Endothelial cell (in vitro differentiated cells): ENCODE measurements around the gene ARHGEF25. TPM values are rescaled to one million over a fixed set of nuclear protein-coding genes. Genes with fewer than 3 reads are reported as not detected.
A peak's percentile ranks its signal among the peaks of the same experiment; 100 is the strongest.

Source experiments
- DNase-seq: peaks from one replicate; pipeline ENCODE4 v3.0.0; 2021; ENCODE audit warnings: low spot score
- H3K27ac Mint-ChIP-seq: one replicate; pipeline ENCODE4 v1.8.0; 2021; ENCODE audit warnings: mixed read lengths, inconsistent platforms; ENCODE audit not compliant: unreplicated experiment
- H3K27me3 Mint-ChIP-seq: one replicate; pipeline ENCODE4 v1.8.0; 2021; ENCODE audit warnings: mild to moderate bottlenecking, moderate library complexity, mixed read lengths, inconsistent platforms; ENCODE audit not compliant: unreplicated experiment
- H3K36me3 Mint-ChIP-seq: one replicate; pipeline ENCODE4 v1.8.0; 2021; ENCODE audit warnings: mild to moderate bottlenecking, low read depth, mixed read lengths, inconsistent platforms; ENCODE audit not compliant: unreplicated experiment
- H3K4me1 Mint-ChIP-seq: one replicate; pipeline ENCODE4 v1.8.0; 2021; ENCODE audit warnings: mild to moderate bottlenecking, mixed read lengths, inconsistent platforms; ENCODE audit not compliant: unreplicated experiment
- H3K4me3 Mint-ChIP-seq: one replicate; pipeline ENCODE4 v1.8.0; 2021; ENCODE audit warnings: mild to moderate bottlenecking, mixed read lengths, inconsistent platforms; ENCODE audit not compliant: unreplicated experiment
- H3K9me3 Mint-ChIP-seq: one replicate; pipeline ENCODE4 v1.8.0; 2021; ENCODE audit warnings: mixed read lengths, inconsistent platforms; ENCODE audit not compliant: unreplicated experiment
- total RNA-seq: library from RNA; stranded (reverse); fragmentation: NEBNext Ultra II Directional; extraction: Animal tissue kit (Norgen Biotek cat#: 25700); gene quantifications from one replicate; pipeline ENCODE4 v1.2.1, GENCODE V29; 2021; ENCODE audit not compliant: unreplicated experiment
- TF ChIP-seq, protein P1 (sequence below): fragments of 200-600 bp; sonication (generic); IDR thresholded peaks from one replicate; pipeline ENCODE4 v1.5.0; 2021; ENCODE audit warnings: antibody characterized with exemption; ENCODE audit not compliant: unreplicated experiment

ARHGEF25 gene
- total RNA-seq, 1 donor from 2014 or later, result 20.0 TPM

GRCh38 chr12:57620245-57620935, 9.2 kb downstream of the ARHGEF25 start:
- no peak for DNase-seq
- Mint-ChIP-seq H3K4me3 (peak overlapping the region; percentile 80), H3K36me3 (peaks cover 33% of the 10 kb centered on the region), H3K4me1 (peaks cover 38% of the 10 kb centered on the region), H3K27ac (no peak overlapping the region), H3K9me3 (no peaks in the 10 kb centered on the region), H3K27me3 (peaks cover 59% of the 10 kb centered on the region)
- TF ChIP-seq, protein P1, sequence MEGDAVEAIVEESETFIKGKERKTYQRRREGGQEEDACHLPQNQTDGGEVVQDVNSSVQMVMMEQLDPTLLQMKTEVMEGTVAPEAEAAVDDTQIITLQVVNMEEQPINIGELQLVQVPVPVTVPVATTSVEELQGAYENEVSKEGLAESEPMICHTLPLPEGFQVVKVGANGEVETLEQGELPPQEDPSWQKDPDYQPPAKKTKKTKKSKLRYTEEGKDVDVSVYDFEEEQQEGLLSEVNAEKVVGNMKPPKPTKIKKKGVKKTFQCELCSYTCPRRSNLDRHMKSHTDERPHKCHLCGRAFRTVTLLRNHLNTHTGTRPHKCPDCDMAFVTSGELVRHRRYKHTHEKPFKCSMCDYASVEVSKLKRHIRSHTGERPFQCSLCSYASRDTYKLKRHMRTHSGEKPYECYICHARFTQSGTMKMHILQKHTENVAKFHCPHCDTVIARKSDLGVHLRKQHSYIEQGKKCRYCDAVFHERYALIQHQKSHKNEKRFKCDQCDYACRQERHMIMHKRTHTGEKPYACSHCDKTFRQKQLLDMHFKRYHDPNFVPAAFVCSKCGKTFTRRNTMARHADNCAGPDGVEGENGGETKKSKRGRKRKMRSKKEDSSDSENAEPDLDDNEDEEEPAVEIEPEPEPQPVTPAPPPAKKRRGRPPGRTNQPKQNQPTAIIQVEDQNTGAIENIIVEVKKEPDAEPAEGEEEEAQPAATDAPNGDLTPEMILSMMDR, result no peak

GRCh38 chr12:57620936-57621496, 9.8 kb downstream of the ARHGEF25 start:
- peaks cover 38% of the 10 kb centered on the region for H3K4me1 Mint-ChIP-seq

DNA sequence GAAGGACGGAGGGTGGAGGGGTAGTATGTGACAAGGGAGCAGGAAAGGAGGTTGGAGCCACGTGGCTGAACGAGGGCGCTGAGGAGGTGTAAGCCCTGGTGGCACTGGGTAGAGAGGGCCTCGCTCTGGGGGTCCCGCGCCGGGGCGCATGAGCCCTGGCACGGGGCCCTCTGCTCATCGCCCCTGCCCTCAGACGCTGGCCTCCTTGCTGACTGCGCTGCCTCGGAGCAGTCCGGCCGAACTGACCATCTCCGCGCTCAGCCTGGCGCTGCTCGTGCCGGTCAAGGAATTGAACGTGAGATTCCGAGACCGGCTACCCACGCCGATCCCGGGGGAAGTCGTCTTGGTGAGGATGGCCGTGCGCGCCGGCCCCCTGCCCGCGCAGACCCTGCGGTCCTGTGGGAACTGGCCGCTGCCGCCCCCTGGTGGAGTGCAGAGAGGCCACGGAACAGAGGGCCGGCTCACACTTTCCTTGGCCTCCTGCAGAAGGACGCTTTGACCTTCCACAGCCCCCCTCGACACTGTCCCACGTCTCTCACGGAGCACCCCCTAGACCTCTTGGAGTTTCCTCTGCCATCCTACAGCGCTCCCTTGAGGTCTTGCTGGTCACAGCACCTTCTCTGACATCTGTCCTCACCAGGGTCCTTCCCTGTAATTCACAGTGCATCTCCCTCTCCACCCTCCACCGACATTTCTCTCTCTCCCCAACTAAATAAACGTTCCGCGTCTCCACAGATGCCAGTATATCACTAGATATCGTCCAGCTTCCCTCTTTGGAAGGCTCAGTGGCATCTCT, 10.5 kb downstream of the ARHGEF25 start:
- Mint-ChIP-seq H3K4me3 (peak overlapping the region; percentile 81), H3K4me1 (peaks cover 38% of the 10 kb centered on the region), H3K9me3 (no peaks in the 10 kb centered on the region), H3K27ac (no peak overlapping the region), H3K27me3 (peaks cover 62% of the 10 kb centered on the region), H3K36me3 (peaks cover 27% of the 10 kb centered on the region)
- TF ChIP-seq, protein P1, result peak; percentile 84
- DNase-seq, result peak; percentile 83

More at GRCh38 chr12:57620936-57621496, 9.8 kb downstream of the ARHGEF25 start:
- DNase-seq, result peak; percentile 23
- no peak overlapping the region for H3K27ac Mint-ChIP-seq
- H3K36me3 Mint-ChIP-seq, result peaks cover 27% of the 10 kb centered on the region
- H3K9me3 Mint-ChIP-seq, result no peaks in the 10 kb centered on the region
- H3K4me3 Mint-ChIP-seq, result peak overlapping the region; percentile 69
- TF ChIP-seq, protein P1, result no peak
- peaks cover 59% of the 10 kb centered on the region for H3K27me3 Mint-ChIP-seq

DNA sequence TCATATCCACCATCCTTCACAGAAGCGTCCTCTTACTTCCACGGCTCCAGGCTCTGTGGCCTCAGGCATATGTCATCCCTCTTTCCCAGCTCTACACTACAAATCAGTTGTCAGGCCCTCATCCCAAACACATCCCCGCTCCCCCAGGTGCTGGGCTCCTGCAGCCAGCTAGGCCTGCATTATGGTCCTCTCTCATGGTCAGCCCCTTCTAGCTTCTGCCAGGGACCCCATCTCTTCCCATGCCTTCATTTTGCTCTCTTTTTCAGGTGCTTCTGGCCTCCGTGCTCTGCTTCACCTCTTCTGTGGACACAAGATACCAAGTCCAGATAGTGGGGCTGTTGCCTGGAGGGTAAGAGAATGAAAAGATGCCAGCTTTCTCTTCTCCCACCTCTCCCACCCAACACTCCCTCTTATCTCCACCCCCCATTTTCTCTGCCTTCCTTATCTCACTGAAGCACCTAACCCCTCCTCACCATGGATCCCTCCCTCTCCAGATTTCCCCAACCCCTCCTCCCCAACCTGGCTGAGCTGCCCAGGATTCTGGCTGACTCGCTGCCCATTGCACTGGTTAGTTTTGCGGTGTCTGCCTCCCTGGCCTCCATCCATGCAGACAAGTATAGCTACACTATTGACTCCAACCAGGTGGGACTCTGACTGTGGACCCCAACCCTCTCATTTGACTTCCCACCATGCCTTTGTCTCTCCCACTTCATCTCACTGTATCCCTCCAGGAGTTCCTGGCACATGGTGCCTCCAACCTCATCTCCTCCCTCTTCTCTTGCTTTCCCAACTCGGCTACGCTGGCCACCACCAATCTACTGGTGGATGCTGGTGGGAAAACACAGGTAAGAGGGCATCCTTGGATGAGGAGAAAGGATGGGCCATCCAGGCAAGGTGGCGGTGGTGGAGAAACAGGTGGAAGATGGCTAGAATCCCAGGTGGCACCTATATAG, 11.3 kb downstream of the ARHGEF25 start:
- Mint-ChIP-seq H3K36me3 (peaks cover 21% of the 10 kb centered on the region), H3K27ac (no peak overlapping the region), H3K27me3 (peaks cover 62% of the 10 kb centered on the region), H3K9me3 (no peaks in the 10 kb centered on the region), H3K4me1 (peaks cover 38% of the 10 kb centered on the region), H3K4me3 (peak overlapping the region; percentile 81)
- DNase-seq, result no peak
- TF ChIP-seq, protein P1, result no peak
